H1 (cell line): Measurements from ENCODE around the gene CHMP4A. TPM values are rescaled to one million over a fixed set of nuclear protein-coding genes. Genes with fewer than 3 reads are reported as not detected.

Experiments
- polyA plus RNA-seq, 7 experiments: library from polyadenylated mRNA; depleted of rRNA in 3 of 7; stranded (reverse) in 5 of 7; unstranded in 2 of 7; fragments of >200 nt in 5 of 7; fragments of 200-250 nt in 2 of 7; gene quantifications; 1 replicate in 5 of 7; 2 replicates in 1 of 7; 4 replicates in 1 of 7; pipeline versions ENCODE4 v1.2.1 to v1.2.3, GENCODE V29; 2011 to 2013; ENCODE audit warnings: missing spikeins in 2 of 7, mixed read lengths in 2 of 7
- small RNA-seq: library from polyadenylated mRNA; stranded (forward); fragments of <200 nt; extraction: miRNeasy Mini kit (QIAGEN cat#:217004); gene quantifications from one replicate; pipeline ENCODE3, GENCODE V24; 2013; ENCODE audit not compliant: insufficient read depth
- total RNA-seq: library from RNA; stranded (reverse); fragmentation: NEBNext Ultra II Directional; extraction: Animal tissue kit (Norgen Biotek cat#: 25700); gene quantifications from 2 replicates; pipeline ENCODE4 v1.2.1, GENCODE V29; 2021

CHMP4A gene
- total and polyA plus RNA-seq, 2 of the 8 experiments (the other 6 are each of a cell fraction or from before 2014, with no cell fraction given), result 32.9 to 37.6 TPM

Small RNA genes lying within 50 kb of the gene (small RNA-seq; reads per million reads assigned to genes)
- gene AL136295.4 (not detected), gene CHMP4A (not detected), gene IPO4 (1.9 reads per million, percentile 12 among the genes with 10 or more reads in this experiment), gene IRF9 (not detected), gene MDP1 (not detected)

Other genes with a start within 250 kb of the CHMP4A start
Only the 30 nearest of the 34 such genes appear.
- gene CARMIL3, start 161.5 kb downstream of the CHMP4A start, total RNA-seq, result 8.5 and 9.0 TPM in 2 replicates
- gene CARMIL3, start 161.5 kb downstream of the CHMP4A start, polyA plus RNA-seq (2011; rRNA removed), result 6.0 and 7.8 TPM in 2 replicates
- gene CPNE6, start 141.9 kb downstream of the CHMP4A start, total RNA-seq, result not detected in 2 replicates
- 0.02 and 0.05 TPM in 2 replicates for gene CPNE6, start 141.9 kb downstream of the CHMP4A start, polyA plus RNA-seq (2011; rRNA removed)
- gene PCK2, start 119.2 kb downstream of the CHMP4A start, total RNA-seq, result 79.3 and 81.9 TPM in 2 replicates
- 115 and 221 TPM in 2 replicates for gene PCK2, start 119.2 kb downstream of the CHMP4A start, polyA plus RNA-seq (2011; rRNA removed)
- 63.6 and 67.2 TPM in 2 replicates for gene DCAF11, start 98.7 kb downstream of the CHMP4A start, total RNA-seq
- 60.4 and 74.6 TPM in 2 replicates for gene DCAF11, start 98.7 kb downstream of the CHMP4A start, polyA plus RNA-seq (2011; rRNA removed)
- 1.1 TPM in 2 replicates for gene NRL, start 98.5 kb downstream of the CHMP4A start, total RNA-seq
- gene NRL, start 98.5 kb downstream of the CHMP4A start, polyA plus RNA-seq (2011; rRNA removed), result 2.1 and 2.2 TPM in 2 replicates
- gene FITM1, start 82.8 kb downstream of the CHMP4A start, total RNA-seq, result 0.33 and 0.76 TPM in 2 replicates
- gene FITM1, start 82.8 kb downstream of the CHMP4A start, polyA plus RNA-seq (2011; rRNA removed), result 0.53 and 0.80 TPM in 2 replicates
- gene PSME1, start 77.3 kb downstream of the CHMP4A start, total RNA-seq, result 85.9 and 91.7 TPM in 2 replicates
- 57.4 and 74.9 TPM in 2 replicates for gene PSME1, start 77.3 kb downstream of the CHMP4A start, polyA plus RNA-seq (2011; rRNA removed)
- 36.9 and 38.4 TPM in 2 replicates for gene EMC9, start 71.9 kb downstream of the CHMP4A start, total RNA-seq
- gene EMC9, start 71.9 kb downstream of the CHMP4A start, polyA plus RNA-seq (2011; rRNA removed), result 47.2 and 60.1 TPM in 2 replicates
- gene PSME2, start 66.9 kb downstream of the CHMP4A start, total RNA-seq, result 111 and 118 TPM in 2 replicates
- gene PSME2, start 66.9 kb downstream of the CHMP4A start, polyA plus RNA-seq (2011; rRNA removed), result 71.8 and 76.8 TPM in 2 replicates
- 57.8 and 72.0 TPM in 2 replicates for gene RNF31, start 66.0 kb downstream of the CHMP4A start, total RNA-seq
- gene RNF31, start 66.0 kb downstream of the CHMP4A start, polyA plus RNA-seq (2011; rRNA removed), result 17.5 and 40.6 TPM in 2 replicates
- 11.1 and 11.4 TPM in 2 replicates for gene IRF9, start 52.2 kb downstream of the CHMP4A start, total RNA-seq
- gene IRF9, start 52.2 kb downstream of the CHMP4A start, polyA plus RNA-seq (2011; rRNA removed), result 13.2 and 13.3 TPM in 2 replicates
- gene REC8, start 41.4 kb downstream of the CHMP4A start, total RNA-seq, result 25.8 and 28.5 TPM in 2 replicates
- 9.8 and 19.1 TPM in 2 replicates for gene REC8, start 41.4 kb downstream of the CHMP4A start, polyA plus RNA-seq (2011; rRNA removed)
- gene IPO4, start 24.7 kb downstream of the CHMP4A start, total RNA-seq, result 108 and 109 TPM in 2 replicates
- 55.5 and 80.6 TPM in 2 replicates for gene IPO4, start 24.7 kb downstream of the CHMP4A start, polyA plus RNA-seq (2011; rRNA removed)
- 22.2 and 25.3 TPM in 2 replicates for gene TM9SF1, start 18.0 kb downstream of the CHMP4A start, total RNA-seq
- gene TM9SF1, start 18.0 kb downstream of the CHMP4A start, polyA plus RNA-seq (2011; rRNA removed), result 24.6 and 29.2 TPM in 2 replicates
- 0.28 TPM in 1 of 2 replicates, not detected in the other for gene TSSK4, start 7.8 kb downstream of the CHMP4A start, total RNA-seq
- 0.05 TPM in 1 of 2 replicates, not detected in the other for gene TSSK4, start 7.8 kb downstream of the CHMP4A start, polyA plus RNA-seq (2011; rRNA removed)
- 14.3 and 17.7 TPM in 2 replicates for gene MDP1, start 2.6 kb upstream of the CHMP4A start, total RNA-seq
- 25.3 and 32.2 TPM in 2 replicates for gene MDP1, start 2.6 kb upstream of the CHMP4A start, polyA plus RNA-seq (2011; rRNA removed)
- gene NEDD8, start 18.9 kb upstream of the CHMP4A start, total RNA-seq, result 241 and 253 TPM in 2 replicates
- gene NEDD8, start 18.9 kb upstream of the CHMP4A start, polyA plus RNA-seq (2011; rRNA removed), result 196 and 317 TPM in 2 replicates
- 85.3 and 88.3 TPM in 2 replicates for gene GMPR2, start 19.4 kb upstream of the CHMP4A start, total RNA-seq
- 52.9 and 61.6 TPM in 2 replicates for gene GMPR2, start 19.4 kb upstream of the CHMP4A start, polyA plus RNA-seq (2011; rRNA removed)
- 31.0 and 36.7 TPM in 2 replicates for gene TINF2, start 29.1 kb upstream of the CHMP4A start, total RNA-seq
- 23.5 and 31.7 TPM in 2 replicates for gene TINF2, start 29.1 kb upstream of the CHMP4A start, polyA plus RNA-seq (2011; rRNA removed)
- 2.0 and 2.2 TPM in 2 replicates for gene TGM1, start 49.7 kb upstream of the CHMP4A start, total RNA-seq
- 1.8 and 4.1 TPM in 2 replicates for gene TGM1, start 49.7 kb upstream of the CHMP4A start, polyA plus RNA-seq (2011; rRNA removed)
- gene RABGGTA, start 58.1 kb upstream of the CHMP4A start, total RNA-seq, result 16.0 and 16.9 TPM in 2 replicates
- gene RABGGTA, start 58.1 kb upstream of the CHMP4A start, polyA plus RNA-seq (2011; rRNA removed), result 49.8 and 65.1 TPM in 2 replicates
- gene DHRS1, start 86.3 kb upstream of the CHMP4A start, total RNA-seq, result 8.8 and 13.4 TPM in 2 replicates
- 31.7 and 40.2 TPM in 2 replicates for gene DHRS1, start 86.3 kb upstream of the CHMP4A start, polyA plus RNA-seq (2011; rRNA removed)
- 34.8 and 39.3 TPM in 2 replicates for gene NOP9, start 86.4 kb upstream of the CHMP4A start, total RNA-seq
- 17.8 and 22.4 TPM in 2 replicates for gene NOP9, start 86.4 kb upstream of the CHMP4A start, polyA plus RNA-seq (2011; rRNA removed)
- gene CIDEB, start 94.5 kb upstream of the CHMP4A start, total RNA-seq, result not detected in 2 replicates
- gene CIDEB, start 94.5 kb upstream of the CHMP4A start, polyA plus RNA-seq (2011; rRNA removed), result 0.09 and 0.11 TPM in 2 replicates
- 6.7 and 7.0 TPM in 2 replicates for gene LTB4R2, start 96.7 kb upstream of the CHMP4A start, total RNA-seq
- 5.3 and 9.8 TPM in 2 replicates for gene LTB4R2, start 96.7 kb upstream of the CHMP4A start, polyA plus RNA-seq (2011; rRNA removed)
- 4.1 and 6.8 TPM in 2 replicates for gene LTB4R, start 98.0 kb upstream of the CHMP4A start, total RNA-seq
- gene LTB4R, start 98.0 kb upstream of the CHMP4A start, polyA plus RNA-seq (2011; rRNA removed), result 6.7 and 9.7 TPM in 2 replicates
- gene ADCY4, start 121.6 kb upstream of the CHMP4A start, total RNA-seq, result 0.35 and 0.69 TPM in 2 replicates
- gene ADCY4, start 121.6 kb upstream of the CHMP4A start, polyA plus RNA-seq (2011; rRNA removed), result 0.27 and 0.57 TPM in 2 replicates
- 0.39 and 0.55 TPM in 2 replicates for gene RIPK3, start 126.5 kb upstream of the CHMP4A start, total RNA-seq
- gene RIPK3, start 126.5 kb upstream of the CHMP4A start, polyA plus RNA-seq (2011; rRNA removed), result 0.20 and 0.24 TPM in 2 replicates
- 47.3 and 51.2 TPM in 2 replicates for gene NFATC4, start 154.7 kb upstream of the CHMP4A start, total RNA-seq
- 50.3 and 78.9 TPM in 2 replicates for gene NFATC4, start 154.7 kb upstream of the CHMP4A start, polyA plus RNA-seq (2011; rRNA removed)
- 18.3 and 19.6 TPM in 2 replicates for gene NYNRIN, start 185.5 kb upstream of the CHMP4A start, total RNA-seq
- gene NYNRIN, start 185.5 kb upstream of the CHMP4A start, polyA plus RNA-seq (2011; rRNA removed), result 15.2 and 18.4 TPM in 2 replicates